HG03558 (cell line): ENCODE data around the gene DAB2.
"Not testable (repeated sequence)": the region's sequence is repeated elsewhere in the genome, so short reads cannot be mapped to it uniquely, and the experiment has no call there.

ENCODE experiments used
- ATAC-seq: cut with Tn5 transposase; IDR thresholded peaks from one replicate; pipeline ENCODE4 v1.9.1; 2021; ENCODE audit warnings: moderate number of reproducible peaks; ENCODE audit not compliant: unreplicated experiment; ENCODE audit errors: extremely low read depth

DAB2 gene

DNA sequence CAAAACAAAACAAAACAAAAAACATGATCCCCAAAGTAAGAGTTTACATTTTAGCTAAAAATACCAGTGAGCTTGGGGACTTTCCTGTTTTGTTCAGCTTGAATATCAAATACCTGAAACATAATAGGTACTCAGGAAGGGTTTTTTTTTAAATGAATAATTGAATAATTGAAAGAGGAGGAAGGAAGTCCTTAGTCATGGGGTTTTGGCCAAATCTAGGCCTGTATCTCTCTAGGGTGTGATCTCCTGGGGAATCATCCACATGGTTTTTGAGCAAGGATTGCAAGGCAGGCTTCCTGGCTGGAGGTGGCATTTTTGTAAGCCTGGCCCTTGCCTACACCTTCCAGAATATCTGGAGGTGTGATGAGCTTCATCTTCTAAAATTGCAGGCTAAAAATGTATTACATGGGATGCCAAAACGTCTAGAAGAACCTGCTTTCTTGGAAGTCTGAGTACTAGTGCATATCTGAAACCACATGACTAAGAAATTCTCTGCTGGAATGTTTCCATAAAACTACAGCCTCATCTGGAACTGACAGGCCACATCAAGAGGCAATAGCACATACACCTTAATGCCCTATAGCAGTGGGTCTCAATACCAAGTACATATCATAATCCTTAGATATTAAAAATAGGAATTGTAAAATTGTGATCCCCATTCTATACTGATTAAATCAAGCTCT lies 70.9 kb downstream of the DAB2 start:
- ATAC-seq = no peak

- ATAC-seq = no peak
Measured at GRCh38 chr5:39352951-39353350, 71.8 kb downstream of the DAB2 start.

- ATAC-seq = no peak
Measured at GRCh38 chr5:39352170-39352569, 72.6 kb downstream of the DAB2 start.

- ATAC-seq = no peak
Measured at GRCh38 chr5:39349484-39349883, 75.3 kb downstream of the DAB2 start.

- no peak for ATAC-seq
Measured at GRCh38 chr5:39342460-39342859, 82.3 kb downstream of the DAB2 start.

DNA sequence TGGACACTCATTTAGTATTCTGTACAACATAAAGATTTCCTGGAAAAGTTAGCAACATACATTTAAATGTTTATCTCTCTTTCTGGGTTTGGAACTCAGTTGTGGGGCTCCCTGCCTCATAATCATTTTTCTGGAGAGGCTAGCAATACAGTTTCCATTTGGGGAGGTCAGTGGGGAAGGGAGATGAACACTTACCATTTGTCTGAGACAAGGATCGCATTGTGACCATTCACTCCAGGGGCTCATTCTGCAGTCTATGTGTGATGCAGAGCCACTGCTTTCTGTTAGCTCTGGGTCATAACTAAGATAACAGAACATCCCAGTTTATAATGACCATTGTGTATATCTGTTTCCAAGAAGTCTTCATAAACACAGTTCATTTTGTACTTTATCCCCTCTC lies 82.9 kb downstream of the DAB2 start:
- no peak for ATAC-seq

- ATAC-seq = no peak
Measured at GRCh38 chr5:39340506-39340905, 84.3 kb downstream of the DAB2 start.

GRCh38 chr5:39337252-39337915 lies 87.4 kb downstream of the DAB2 start:
- ATAC-seq = no peak

DNA sequence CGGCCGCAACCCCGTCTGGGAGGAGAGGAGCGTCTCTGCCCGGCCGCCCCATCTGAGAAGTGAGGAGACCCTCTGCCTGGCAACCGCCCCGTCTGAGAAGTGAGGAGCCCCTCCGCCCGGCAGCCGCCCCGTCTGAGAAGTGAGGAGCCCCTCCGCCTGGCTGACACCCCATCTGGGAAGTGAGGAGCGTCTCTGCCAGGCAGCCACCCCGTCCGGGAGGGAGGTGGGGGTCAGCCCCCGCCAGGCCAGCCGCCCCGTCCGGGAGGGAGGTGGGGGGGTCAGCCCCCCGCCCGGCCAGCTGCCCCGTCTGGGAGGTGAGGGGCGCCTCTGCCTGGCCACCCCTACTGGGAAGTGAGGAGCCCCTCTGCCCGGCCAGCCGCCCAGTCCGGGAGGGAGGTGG lies 90.5 kb downstream of the DAB2 start:
- ATAC-seq = not testable (repeated sequence)

- no peak for ATAC-seq
Measured at GRCh38 chr5:39333104-39333503, 91.7 kb downstream of the DAB2 start.

DNA sequence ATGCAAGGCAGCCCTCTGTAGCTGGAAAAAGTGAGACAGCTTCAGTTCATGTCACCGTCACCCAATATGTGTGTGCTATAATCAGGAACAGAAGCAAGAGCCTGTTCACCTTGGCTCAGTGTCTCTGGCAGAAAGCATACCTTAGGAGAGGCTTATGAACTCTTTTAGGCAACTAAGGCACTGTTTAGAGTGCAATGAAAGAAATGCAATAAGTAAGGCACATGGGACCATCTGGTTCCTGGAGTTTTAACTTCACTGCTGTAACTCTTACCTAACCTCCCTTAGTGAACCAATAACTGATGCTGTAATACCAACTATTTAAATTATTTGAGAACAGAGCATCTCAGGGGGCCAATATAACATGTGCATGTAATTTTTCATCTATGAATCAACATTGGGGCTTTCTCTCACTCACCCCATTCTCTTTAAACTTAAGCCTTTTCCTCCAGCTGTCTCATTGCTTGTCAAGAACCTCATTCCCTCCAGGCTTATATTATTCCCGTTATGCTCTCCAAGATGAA lies 92.9 kb downstream of the DAB2 start:
- no peak for ATAC-seq

DNA sequence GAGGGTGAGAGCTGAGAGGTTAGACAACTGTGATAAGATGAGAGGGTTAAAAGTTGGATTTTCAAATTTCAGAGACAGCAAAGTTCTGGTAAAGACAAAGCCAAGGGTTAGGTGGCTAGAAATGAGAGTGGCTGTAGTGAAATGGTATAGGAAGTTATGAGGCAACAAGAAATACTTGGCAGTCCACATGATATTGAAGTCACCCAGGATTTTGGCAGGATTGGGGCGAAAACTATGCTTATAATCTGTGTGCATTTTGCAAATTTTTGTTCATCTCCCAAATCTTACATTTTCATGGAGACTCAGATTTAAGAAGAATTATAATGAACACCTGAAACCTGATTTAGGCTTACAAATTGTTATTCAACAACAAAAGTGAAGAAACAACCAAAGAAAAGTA lies 96.0 kb downstream of the DAB2 start:
- no peak for ATAC-seq

- ATAC-seq = no peak
Measured at GRCh38 chr5:39323542-39323941, 101.2 kb downstream of the DAB2 start.
